Kidney epithelial cell (primary cell): ENCODE data around the gene CFL2. TPM values are rescaled to one million over a fixed set of nuclear protein-coding genes. Genes with fewer than 3 reads are reported as not detected.
"Not testable (repeated sequence)": the region's sequence is repeated elsewhere in the genome, so short reads cannot be mapped to it uniquely, and the experiment has no call there.

ENCODE experiments used
- DNase-seq: peaks from one replicate; pipeline ENCODE4 v3.0.0-alpha.2; 2010; ENCODE audit warnings: low read depth
- H3K27me3 ChIP-seq: 2 replicates; pipeline ENCODE4 v1.6.0; 2011; ENCODE audit warnings: low read length; ENCODE audit not compliant: control insufficient read depth, insufficient read depth
- H3K36me3 ChIP-seq: 2 replicates; pipeline ENCODE4 v1.5.1; 2011; ENCODE audit warnings: low read length; ENCODE audit not compliant: control insufficient read depth, insufficient read depth
- H3K4me3 ChIP-seq: 2 replicates; pipeline ENCODE4 v1.5.1; 2011; ENCODE audit warnings: low read depth, mild to moderate bottlenecking, control low read depth, low read length
- CTCF ChIP-seq: IDR thresholded peaks from 2 replicates; pipeline ENCODE4 v1.5.1; 2011; ENCODE audit warnings: mild to moderate bottlenecking, moderate library complexity, low read length, control low read depth, inconsistent platforms; ENCODE audit not compliant: insufficient read depth, poor library complexity, severe bottlenecking
- total RNA-seq: library from RNA; depleted of rRNA; stranded (reverse); fragments of >200 nt; gene quantifications from 2 replicates; pipeline ENCODE4 v1.2.3, GENCODE V29; 2015

Gene CFL2
- total RNA-seq, 1 donor from 2014 or later, result 32.4 TPM

- no peak for TF ChIP-seq CTCF
- Histone ChIP-seq H3K36me3 (no peaks in the 10 kb centered on the region), H3K4me3 (no peak overlapping the region), H3K27me3 (no peaks in the 10 kb centered on the region)
- DNase-seq, result no peak
These were observed 28.1 kb upstream of the CFL2 start for GRCh38 chr14:34742270-34743115.

- no peak for TF ChIP-seq CTCF
- DNase-seq, result no peak
- H3K4me3 ChIP-seq, result no peak overlapping the region
- no peaks in the 10 kb centered on the region for H3K36me3 ChIP-seq
- no peaks in the 10 kb centered on the region for H3K27me3 ChIP-seq
These were observed 27.4 kb upstream of the CFL2 start for GRCh38 chr14:34741840-34742239.

- not testable (repeated sequence) for DNase-seq, H3K36me3 ChIP-seq, H3K27me3 ChIP-seq, H3K4me3 ChIP-seq
These were observed 25.7 kb upstream of the CFL2 start for GRCh38 chr14:34740139-34740538.

- not testable (repeated sequence) for H3K4me3 ChIP-seq, H3K27me3 ChIP-seq, H3K36me3 ChIP-seq, DNase-seq
These were observed 22.7 kb upstream of the CFL2 start for GRCh38 chr14:34737079-34737478.

GRCh38 chr14:34733245-34733644 lies 18.9 kb upstream of the CFL2 start:
- Histone ChIP-seq H3K4me3 (no peak overlapping the region), H3K36me3 (no peaks in the 10 kb centered on the region), H3K27me3 (no peaks in the 10 kb centered on the region)
- TF ChIP-seq CTCF, result no peak
- DNase-seq, result peak; percentile 53

GRCh38 chr14:34732802-34733201 lies 18.4 kb upstream of the CFL2 start:
- Histone ChIP-seq H3K27me3 (no peaks in the 10 kb centered on the region), H3K36me3 (no peaks in the 10 kb centered on the region), H3K4me3 (no peak overlapping the region)
- no peak for DNase-seq
- no peak for TF ChIP-seq CTCF

GRCh38 chr14:34723867-34724266 lies 9.5 kb upstream of the CFL2 start:
- no peak for DNase-seq
- H3K36me3 ChIP-seq, result no peaks in the 10 kb centered on the region
- no peaks in the 10 kb centered on the region for H3K27me3 ChIP-seq
- H3K4me3 ChIP-seq, result no peak overlapping the region
- TF ChIP-seq CTCF, result no peak
